ENCODE results near the gene CLEC4M.
"Not testable (repeated sequence)": the region's sequence is repeated elsewhere in the genome, so short reads cannot be mapped to it uniquely, and the experiment has no call there.

The CLEC4M gene

GRCh38 chr19:7778081-7778480 lies 15.0 kb downstream of the CLEC4M start:
- no peak for FAIRE-seq

DNA sequence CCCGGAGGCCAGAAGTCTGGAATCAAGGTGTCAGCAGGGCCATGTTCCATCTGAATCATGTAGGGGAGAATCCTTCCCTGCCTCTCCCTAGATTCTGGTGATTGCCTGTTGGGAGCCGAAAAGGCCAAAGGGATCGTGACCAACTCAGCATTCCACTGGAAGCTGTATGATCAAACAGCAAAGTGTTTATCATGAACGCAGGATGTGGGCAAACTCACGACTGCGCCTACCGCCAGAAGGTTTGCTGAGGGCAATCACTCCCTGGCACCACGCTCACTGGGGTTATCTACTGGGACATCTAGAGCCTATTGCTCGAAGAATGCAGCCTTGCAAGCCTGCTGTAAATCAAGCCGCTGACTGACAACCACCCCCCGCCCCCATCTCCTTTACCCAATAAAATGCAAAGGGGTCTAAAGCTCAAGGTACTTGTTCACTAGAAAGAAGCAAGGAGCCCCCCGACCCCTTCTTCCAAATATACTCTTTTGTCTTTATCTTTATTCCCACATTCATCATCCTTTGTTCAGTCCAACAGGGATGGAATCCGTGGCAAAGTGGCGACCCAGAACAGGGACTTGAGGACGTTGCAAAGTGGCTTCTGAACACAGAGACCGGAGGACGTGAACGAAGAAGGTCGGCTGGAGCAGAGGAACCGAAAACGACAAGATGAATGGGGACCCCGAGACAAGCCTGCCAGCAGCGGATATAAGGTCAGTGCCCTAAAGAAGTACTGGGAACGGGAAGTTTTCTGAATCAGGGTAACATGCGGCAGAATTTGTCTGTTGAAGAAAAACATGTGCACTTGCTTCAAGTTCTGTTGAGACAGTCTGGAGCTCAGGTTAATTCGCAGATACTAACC lies 16.8 kb downstream of the CLEC4M start:
- no peak for FAIRE-seq

- no peak for FAIRE-seq
Measured at GRCh38 chr19:7781157-7781556, 18.1 kb downstream of the CLEC4M start.

DNA sequence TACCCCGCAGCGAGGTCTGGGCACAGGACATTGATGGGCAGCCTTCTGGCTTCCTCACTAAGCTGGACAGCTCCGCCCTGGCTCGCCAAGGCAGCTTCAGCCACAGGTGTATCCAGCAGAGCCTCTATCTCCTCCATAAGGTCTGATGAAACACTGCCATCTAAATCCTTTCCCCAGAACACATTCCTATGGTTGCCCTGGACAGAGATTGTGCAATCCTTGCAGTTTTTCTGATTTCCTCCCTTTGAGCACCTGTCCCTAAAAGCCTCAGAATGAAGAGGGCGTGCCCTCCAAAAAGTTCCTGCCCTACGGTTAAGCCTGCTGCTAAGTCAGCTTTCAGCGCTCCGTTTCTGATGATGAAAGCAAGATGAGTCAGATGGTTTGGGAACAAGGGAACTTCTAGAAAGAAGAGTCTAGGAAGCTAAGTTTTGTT lies 21.0 kb downstream of the CLEC4M start:
- no peak for FAIRE-seq

DNA sequence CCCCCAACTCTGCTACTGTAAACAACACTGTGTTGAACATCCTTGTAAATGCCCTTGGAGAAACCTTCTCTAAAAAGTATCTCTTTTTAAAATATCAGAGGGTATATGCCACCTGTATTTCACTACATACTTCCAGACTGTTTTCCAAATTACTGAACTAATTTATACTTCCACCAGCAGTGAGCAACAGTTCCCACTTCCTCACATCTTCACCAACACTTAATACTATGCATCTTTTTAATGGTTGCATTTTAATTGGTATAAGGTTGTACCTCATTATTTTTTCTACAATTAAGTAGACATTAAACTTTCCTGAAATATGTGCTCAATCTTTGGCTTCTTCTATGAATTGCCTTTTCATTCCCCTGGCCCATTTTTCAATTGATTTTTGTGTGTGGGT lies 21.8 kb downstream of the CLEC4M start:
- FAIRE-seq = no peak

GRCh38 chr19:7787141-7787540 lies 24.1 kb downstream of the CLEC4M start:
- FAIRE-seq = no peak

GRCh38 chr19:7787602-7788177 lies 24.6 kb downstream of the CLEC4M start:
- no peak for FAIRE-seq

DNA sequence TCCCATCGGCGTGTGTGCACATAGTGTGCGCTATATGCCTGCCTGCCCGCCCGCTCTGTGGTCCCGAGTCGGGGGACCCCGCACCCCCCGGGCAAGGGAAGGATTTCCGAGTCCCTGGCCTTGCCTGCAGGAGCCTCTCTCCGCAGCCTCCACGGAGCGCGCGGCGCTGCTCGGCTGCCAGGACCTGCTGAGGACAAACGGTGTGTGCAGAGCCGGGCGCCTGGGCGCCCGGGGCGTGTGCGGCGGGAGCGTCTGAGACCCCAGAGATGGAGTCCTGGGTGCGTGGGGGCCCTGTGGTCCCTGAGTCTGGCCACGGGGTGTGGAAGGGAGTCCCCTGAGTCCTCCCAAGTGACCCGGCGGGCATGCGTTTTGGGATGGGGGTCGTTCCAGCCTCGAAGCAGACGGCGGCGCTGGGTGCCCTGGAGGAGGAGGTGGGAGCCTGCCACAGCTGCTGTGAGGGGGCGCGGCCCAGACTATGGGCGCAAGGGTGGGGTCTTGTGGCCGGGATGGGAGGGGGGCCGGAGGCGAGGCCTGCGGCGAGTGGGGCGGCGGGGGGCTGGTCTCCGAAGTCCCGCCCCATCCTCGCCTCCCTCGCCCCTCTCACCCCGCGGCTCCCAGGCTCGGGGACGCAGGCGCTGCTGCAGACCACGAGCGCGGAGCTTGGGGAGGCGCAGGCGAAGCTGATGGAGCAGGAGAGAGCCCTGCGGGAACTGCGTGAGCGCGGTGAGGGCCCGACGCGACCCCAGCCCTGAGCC lies 25.3 kb downstream of the CLEC4M start:
- no peak for FAIRE-seq

- no peak for FAIRE-seq
Measured at GRCh38 chr19:7788933-7789323, 25.9 kb downstream of the CLEC4M start.

- no peak for FAIRE-seq
Measured at GRCh38 chr19:7789447-7789846, 26.4 kb downstream of the CLEC4M start.

DNA sequence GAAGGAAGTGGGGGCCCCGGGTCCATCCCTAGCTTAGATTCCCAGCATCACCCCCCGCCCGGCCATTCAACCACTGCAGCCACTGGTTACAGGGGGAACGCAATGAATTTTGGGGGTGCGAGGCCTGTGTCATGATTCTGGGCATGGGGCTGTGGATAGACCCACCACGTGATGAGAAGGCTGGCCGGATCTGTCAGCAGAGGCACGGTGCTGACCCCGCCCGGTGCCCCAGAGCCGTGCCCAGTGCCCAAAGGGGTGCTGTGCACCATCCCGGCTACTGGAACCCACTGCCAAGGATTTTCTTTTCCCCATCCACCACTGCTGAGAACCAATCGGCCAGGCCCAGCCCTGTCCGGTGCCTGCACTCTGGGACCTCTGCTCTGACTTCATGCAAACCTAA lies 27.4 kb downstream of the CLEC4M start:
- FAIRE-seq = no peak

GRCh38 chr19:7792281-7792680 lies 29.2 kb downstream of the CLEC4M start:
- FAIRE-seq = no peak

GRCh38 chr19:7792701-7793100 lies 29.7 kb downstream of the CLEC4M start:
- not testable (repeated sequence) for FAIRE-seq

- no peak for FAIRE-seq
Measured at GRCh38 chr19:7793493-7793892, 30.4 kb downstream of the CLEC4M start.

DNA sequence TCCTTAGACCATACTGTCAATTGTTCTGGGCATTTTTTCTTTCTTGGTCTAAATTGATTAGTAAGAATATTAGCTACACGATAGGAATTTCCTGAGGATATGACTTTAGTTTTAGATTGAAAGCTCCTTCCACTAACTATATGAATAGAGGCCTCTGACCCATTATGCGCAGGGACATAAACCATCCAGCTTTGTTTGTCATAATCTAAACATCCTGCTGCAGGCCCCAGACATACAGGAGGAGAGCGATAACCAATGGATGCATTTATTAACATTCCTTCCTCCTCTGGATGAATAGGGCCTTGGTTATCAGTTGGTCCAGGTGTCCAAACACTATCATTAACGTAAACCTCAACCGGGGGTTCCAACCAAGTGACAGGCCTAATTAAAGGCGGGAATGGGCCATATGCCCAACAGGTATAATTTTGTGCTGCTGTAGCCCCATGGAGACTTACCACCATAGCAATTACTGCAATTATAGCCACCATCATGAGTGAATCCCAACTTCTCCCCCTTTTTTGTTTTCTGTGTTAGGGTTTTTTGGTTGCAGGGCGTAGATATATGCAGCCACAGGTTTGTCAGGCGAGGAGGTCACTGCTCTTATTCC lies 32.6 kb downstream of the CLEC4M start:
- no peak for FAIRE-seq

DNA sequence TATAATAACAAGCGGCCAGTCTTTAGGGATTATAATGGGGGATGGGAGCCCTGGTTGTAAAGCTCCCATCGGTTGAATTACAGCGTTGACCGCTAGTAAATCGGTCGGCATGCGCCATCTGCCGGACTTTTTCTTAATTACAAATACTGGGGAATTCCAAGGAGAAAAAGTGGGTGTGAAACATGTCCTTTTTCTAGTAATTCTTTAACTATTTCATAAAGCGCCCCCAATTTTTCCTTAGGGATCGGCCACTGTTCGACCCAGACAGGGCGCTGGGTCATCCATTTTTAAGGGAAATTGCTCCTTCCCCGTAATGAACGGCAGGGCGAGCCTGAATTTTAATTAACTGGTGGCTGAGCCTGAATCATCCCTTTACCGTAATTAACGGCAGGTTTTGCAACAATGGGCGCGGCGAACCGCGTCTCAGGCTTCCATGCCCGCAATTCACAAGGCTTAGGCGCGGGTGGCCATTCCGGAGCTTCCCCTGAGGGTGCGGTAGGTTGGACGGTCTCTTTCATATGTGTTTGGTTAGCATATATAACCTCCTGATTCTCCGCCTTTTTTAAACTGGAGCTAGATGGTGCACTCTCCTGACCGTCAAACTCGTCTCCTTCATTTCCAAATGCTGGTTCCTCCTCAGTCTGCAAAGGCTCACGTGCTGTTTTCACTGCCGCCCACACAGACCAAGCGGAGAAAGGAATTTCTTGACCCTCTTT lies 36.8 kb downstream of the CLEC4M start:
- FAIRE-seq = peak; percentile 97

- FAIRE-seq = no peak
Measured at GRCh38 chr19:7801020-7801570, 38.1 kb downstream of the CLEC4M start.

DNA sequence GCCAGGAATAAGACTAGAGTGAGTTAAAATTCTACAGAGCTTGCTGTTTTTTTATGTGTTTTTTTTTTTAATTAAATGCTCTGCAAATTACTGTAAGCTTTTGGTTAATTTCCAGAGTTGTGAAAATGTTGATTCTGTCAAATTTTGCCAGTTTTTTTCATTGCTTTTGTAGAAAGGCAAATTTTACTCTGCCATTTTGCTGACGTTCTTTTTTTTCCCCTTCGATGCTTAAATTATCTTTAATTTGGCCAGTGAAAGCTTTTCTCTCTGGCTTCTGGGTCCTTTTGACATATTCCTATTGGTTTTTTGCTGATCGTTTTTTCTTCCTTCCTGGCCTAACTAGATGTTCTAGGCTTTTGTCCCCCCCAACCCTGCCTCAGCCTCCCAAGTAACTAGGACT lies 43.2 kb downstream of the CLEC4M start:
- FAIRE-seq = no peak

- FAIRE-seq = no peak
Measured at GRCh38 chr19:7806876-7807275, 43.8 kb downstream of the CLEC4M start.

DNA sequence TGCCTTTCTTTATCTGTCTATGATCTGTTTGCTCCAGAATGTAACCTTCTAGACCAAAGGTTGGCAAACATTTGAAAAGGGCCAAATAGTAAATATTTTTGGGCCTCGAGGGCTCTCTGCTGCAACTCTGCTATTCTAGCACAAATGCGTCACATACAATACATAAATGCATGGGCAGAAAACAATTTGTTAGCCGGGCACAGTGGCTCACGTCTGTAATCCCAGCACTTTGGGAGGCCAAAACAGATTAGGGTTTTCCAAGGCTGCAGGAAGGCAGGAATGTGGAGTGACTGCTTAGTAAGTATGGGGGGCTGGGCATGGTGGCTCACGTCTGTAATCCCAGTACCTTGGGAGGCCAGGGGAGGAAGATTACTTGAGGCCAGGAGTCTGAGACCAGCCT lies 45.1 kb downstream of the CLEC4M start:
- FAIRE-seq = no peak

DNA sequence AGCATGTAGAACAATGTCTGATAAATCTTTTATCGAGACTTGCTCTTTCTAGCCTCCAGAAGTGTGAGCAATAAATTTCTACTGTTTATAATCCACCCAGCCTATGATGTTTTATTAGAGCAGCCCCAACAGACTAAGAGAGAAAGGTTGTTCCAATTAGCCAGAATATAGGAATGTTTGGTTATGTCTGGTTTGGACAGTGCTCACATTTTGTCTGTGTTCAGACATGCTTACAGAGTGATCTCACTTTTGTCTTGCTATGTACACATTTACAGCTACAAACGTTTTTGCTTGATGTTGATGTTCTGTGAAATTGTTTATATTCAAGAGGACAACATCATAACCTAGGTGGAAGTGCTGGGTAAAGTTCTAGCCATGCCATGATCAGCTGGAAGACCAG lies 48.9 kb downstream of the CLEC4M start:
- FAIRE-seq = no peak

- no peak for FAIRE-seq
Measured at GRCh38 chr19:7815325-7815724, 52.3 kb downstream of the CLEC4M start.

All from A204.1 (cell line).